HG03354 (cell line): ENCODE results near the gene RAB1B.
"Not testable (repeated sequence)": the region's sequence is repeated elsewhere in the genome, so short reads cannot be mapped to it uniquely, and the experiment has no call there.

Experiments
- ATAC-seq: cut with Tn5 transposase; IDR thresholded peaks from one replicate; pipeline ENCODE4 v1.9.1; 2021; ENCODE audit warnings: mild to moderate bottlenecking; ENCODE audit not compliant: unreplicated experiment, poor library complexity, severe bottlenecking

The RAB1B gene

GRCh38 chr11:66264914-66265313, 3.5 kb upstream of the RAB1B start:
- no peak for ATAC-seq

- no peak for ATAC-seq
These were observed 2.7 kb upstream of the RAB1B start for GRCh38 chr11:66265531-66266377.

- ATAC-seq: no peak
These were observed 1.9 kb upstream of the RAB1B start for GRCh38 chr11:66266378-66267038.

- ATAC-seq: no peak
These were observed 1.4 kb upstream of the RAB1B start for GRCh38 chr11:66267039-66267378.

GRCh38 chr11:66267379-66268243, 828 bp upstream of the RAB1B start:
- ATAC-seq: peak; percentile 40

- no peak for ATAC-seq
These were observed 790 bp downstream of the RAB1B start for GRCh38 chr11:66268952-66269905.

- no peak for ATAC-seq
These were observed 3.4 kb downstream of the RAB1B start for GRCh38 chr11:66271816-66272215.

GRCh38 chr11:66272596-66272995, 4.2 kb downstream of the RAB1B start:
- no peak for ATAC-seq

- no peak for ATAC-seq
These were observed 5.8 kb downstream of the RAB1B start for GRCh38 chr11:66274219-66274618.

GRCh38 chr11:66275396-66275795, 7.0 kb downstream of the RAB1B start:
- ATAC-seq: no peak

- no peak for ATAC-seq
These were observed 7.7 kb downstream of the RAB1B start for GRCh38 chr11:66275984-66276612.

GRCh38 chr11:66276619-66277018, 8.2 kb downstream of the RAB1B start:
- ATAC-seq: not testable (repeated sequence)

- not testable (repeated sequence) for ATAC-seq
These were observed 8.6 kb downstream of the RAB1B start for GRCh38 chr11:66277064-66277463.

GRCh38 chr11:66277471-66278362, 9.3 kb downstream of the RAB1B start, which contains the start of gene CNIH2:
Gene CNIH2, plus strand, starts transcription at chr11:66278175. Its CDS starts 282 bp downstream, at chr11:66278457.
- ATAC-seq: no peak

- no peak for ATAC-seq
These were observed 10.1 kb downstream of the RAB1B start for GRCh38 chr11:66278363-66279091.

GRCh38 chr11:66279092-66279734, 10.8 kb downstream of the RAB1B start:
- no peak for ATAC-seq

- ATAC-seq: no peak
These were observed 12.0 kb downstream of the RAB1B start for GRCh38 chr11:66280428-66280827.
